Right lobe of liver (tissue), 6 donors: Measurements from ENCODE around the gene OR5M3. TPM values are rescaled to one million over a fixed set of nuclear protein-coding genes. Genes with fewer than 3 reads are reported as not detected.

ENCODE experiments used
- ATAC-seq, 4 donors: fragments of 200-7000 bp; cut with Tn5 transposase; one replicate each; pipeline ENCODE4 v1.9.1; 2020; ENCODE audit warnings: mild to moderate bottlenecking in 4 of 4, moderate library complexity in 4 of 4
- DNase-seq, 3 donors: peaks; one replicate each; pipeline ENCODE4 v3.0.0-alpha.2; 2020
- H3K27ac ChIP-seq, 3 donors: fragments of 200-600 bp; one replicate each; pipeline ENCODE4 v1.8.0; 2022
- H3K27me3 ChIP-seq, 2 donors: fragments of 200-600 bp; one replicate each; pipeline ENCODE4 v1.8.0; 2022
- H3K36me3 ChIP-seq, 4 donors: fragments of 200-600 bp; sonication (generic) in 1 of 4; one replicate each; pipeline versions ENCODE4 v1.5.1 to v1.8.0; 2017 to 2022; ENCODE audit warnings: control low read depth in 1 of 4
- H3K4me1 ChIP-seq, 4 donors: fragments of 200-600 bp; sonication (generic) in 1 of 4; one replicate each; pipeline versions ENCODE4 v1.5.1 to v1.8.0; 2017 to 2022; ENCODE audit warnings: control low read depth in 1 of 4
- H3K4me3 ChIP-seq, 3 donors: fragments of 200-600 bp; one replicate each; pipeline ENCODE4 v1.8.0; 2022
- H3K9me3 ChIP-seq, 4 donors: fragments of 200-600 bp; sonication (generic) in 1 of 4; one replicate each; pipeline versions ENCODE4 v1.5.1 to v1.8.0; 2017 to 2022; ENCODE audit warnings: control low read depth in 1 of 4
- CTCF ChIP-seq, 4 donors: fragments of 200-600 bp in 3 of 4; fragments of 450-650 bp in 1 of 4; IDR thresholded peaks; one replicate each; pipeline versions ENCODE4 v1.5.1 to v1.8.0; 2016 to 2022; ENCODE audit warnings: antibody characterized with exemption in 4 of 4, mild to moderate bottlenecking in 2 of 4
- POLR2A ChIP-seq: fragments of 450-650 bp; IDR thresholded peaks from one replicate; pipeline ENCODE4 v1.6.1; 2017; ENCODE audit warnings: antibody characterized with exemption, mild to moderate bottlenecking
- WGBS: methylation state at CpG from one replicate; pipeline ENCODE4 v1.1.6; 2018; ENCODE audit warnings: low coverage, low lambda C conversion rate; ENCODE audit not compliant: insufficient coverage; ENCODE audit errors: missing lambda C conversion rate; 5-methylcytosine and 5-hydroxymethylcytosine counted together
- intact Hi-C, 2 donors: fragments of 100-400 bp; cut with DNase I; formaldehyde crosslinking; loops; one replicate each; pipeline versions ENCODE4 v1.11.2 to v1.14.1; 2022
- total RNA-seq, 6 experiments: library from RNA; depleted of rRNA in 2 of 6; stranded (reverse); fragments of >200 nt in 2 of 6; fragmentation: NEBNext Ultra II Directional in 3 of 6; extraction: Animal tissue kit (Norgen Biotek cat#: 25700) in 3 of 6; gene quantifications; one replicate each; pipeline versions ENCODE4 v1.1.0 to v1.2.4, GENCODE V29; 2016 to 2023
- donor health status: DM: no; HTN: yes; CAD: no.
- donor health status: DM: no; HTN: no; CAD: no.
- donor health status: DM: no; HTN: no; CAD: no.
- donor health status: DM: no; HTN: yes; CAD: no.
- donor health status: DM: no; HTN: yes; CAD: no.

The OR5M3 gene
- total RNA-seq, 6 experiments from 2014 or later, result not detected

- no peaks in the 10 kb centered on the region for H3K36me3 ChIP-seq
- intact Hi-C loops, result no loop called here
Observed at GRCh38 chr11:56453521-56453920, 19.6 kb downstream of the OR5M3 start.

More at GRCh38 chr11:56453521-56453920, 19.6 kb downstream of the OR5M3 start:
- H3K27me3 ChIP-seq, result no peaks in the 10 kb centered on the region
- no peak for ATAC-seq
- WGBS, result 41% methylated on average over 4 of the region's 4 CpGs
- no peaks in the 10 kb centered on the region for H3K9me3 ChIP-seq
- H3K4me3 ChIP-seq, result no peak overlapping the region
- TF ChIP-seq CTCF (IDR thresholded peaks at IDR 0.05) (no peak), POLR2A (no peak)
- no peaks in the 10 kb centered on the region for H3K4me1 ChIP-seq
- H3K27ac ChIP-seq, result no peak overlapping the region
- DNase-seq, result no peak

Other genes starting within 250 kb of the OR5M3 start
- not detected for gene OR5T2, start 239.1 kb downstream of the OR5M3 start, total RNA-seq
- not detected for gene OR5T3, start 221.1 kb downstream of the OR5M3 start, total RNA-seq
- gene OR5T1, start 199.2 kb downstream of the OR5M3 start, total RNA-seq, result not detected
- gene OR8H1, start 181.1 kb downstream of the OR5M3 start, total RNA-seq, result not detected
- gene OR8K3, start 158.2 kb downstream of the OR5M3 start, total RNA-seq, result not detected
- gene OR8K1, start 127.3 kb downstream of the OR5M3 start, total RNA-seq, result not detected
- gene OR8J1, start 119.1 kb downstream of the OR5M3 start, total RNA-seq, result not detected
- gene OR8U1, start 97.7 kb downstream of the OR5M3 start, total RNA-seq, result not detected
- not detected for gene OR5AL1, start 60.7 kb downstream of the OR5M3 start, total RNA-seq
- gene OR5M8, start 18.0 kb upstream of the OR5M3 start, total RNA-seq, result not detected
- not detected for gene OR5M11, start 69.9 kb upstream of the OR5M3 start, total RNA-seq
- not detected for gene OR5M10, start 104.4 kb upstream of the OR5M3 start, total RNA-seq
- gene OR5M1, start 141.5 kb upstream of the OR5M3 start, total RNA-seq, result not detected
- gene OR5AP2, start 169.1 kb upstream of the OR5M3 start, total RNA-seq, result not detected
- not detected for gene OR5AR1, start 190.3 kb upstream of the OR5M3 start, total RNA-seq
- not detected for gene OR9G1, start 225.7 kb upstream of the OR5M3 start, total RNA-seq